Measurements from ENCODE around the gene SRL. TPM values are rescaled to one million over a fixed set of nuclear protein-coding genes. Genes with fewer than 3 reads are reported as not detected.

SRL gene
- polyA plus RNA-seq, 1 of the 3 experiments (the other 2 are of a cell fraction) = not detected

DNA sequence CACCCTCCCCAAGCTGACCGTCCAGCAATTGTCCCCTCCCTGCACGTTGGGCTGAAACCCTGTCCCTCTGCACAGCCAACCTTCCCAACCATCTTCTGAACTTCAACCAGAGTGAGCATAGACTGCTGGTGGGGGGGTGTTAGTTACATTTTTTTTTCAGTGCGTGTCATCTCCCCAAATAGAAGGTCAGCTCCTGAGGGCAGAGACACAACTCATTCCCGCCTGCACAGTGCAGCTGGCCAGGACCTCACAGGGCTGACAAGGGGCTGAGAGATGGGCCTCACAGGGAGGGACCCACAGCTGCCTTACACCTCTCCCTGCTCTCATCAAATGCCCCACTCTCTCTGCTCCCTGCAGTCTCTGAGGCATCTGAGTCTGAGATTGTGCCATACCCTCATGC is 8.4 kb downstream of the SRL start:
- no peaks in the 10 kb centered on the region for H3K27me3 ChIP-seq (ENCODE audit: insufficient read depth)
- H3K4me1 ChIP-seq (ENCODE audit: control insufficient read depth in 1 of 2, insufficient read depth in 2 of 2, low read depth in 1 of 2, low read length in 1 of 2) = no peaks in the 10 kb centered on the region
- H3K27ac ChIP-seq (ENCODE audit: low read depth in 2 of 2, low read length in 1 of 2) = no peak overlapping the region
- 69% methylated on average over 4 of the region's 4 CpGs for WGBS (ENCODE audit: low lambda C conversion rate)
- no peak overlapping the region for H2AFZ ChIP-seq (ENCODE audit: low read depth)
- H3K9me3 ChIP-seq = no peaks in the 10 kb centered on the region
- no peaks in the 10 kb centered on the region for H3K36me3 ChIP-seq (replicated peaks in 1 of 2; ENCODE audit: control insufficient read depth in 1 of 2, insufficient read depth in 2 of 2, low read length in 1 of 2)
- DNase-seq = no peak
- CTCF ChIA-PET = interaction anchor here (1.0 to 3.1 kb wide), 3 partner anchors 15 to 33 kb away, joined by 4 to 14 read pairs (median 13); no protein-coding TSS in a partner anchor
- no peak overlapping the region for H3K9ac ChIP-seq
- POLR2A ChIA-PET = no interaction called here
- H3K9me2 ChIP-seq = no peaks in the 10 kb centered on the region
- H3K79me2 ChIP-seq (ENCODE audit: insufficient read depth) = no peaks in the 10 kb centered on the region
- no peak overlapping the region for H3K4me2 ChIP-seq
- no peak overlapping the region for H3K4me3 ChIP-seq (ENCODE audit: low read depth in 2 of 2, low read length in 1 of 2)
- TF ChIP-seq, protein P1, sequence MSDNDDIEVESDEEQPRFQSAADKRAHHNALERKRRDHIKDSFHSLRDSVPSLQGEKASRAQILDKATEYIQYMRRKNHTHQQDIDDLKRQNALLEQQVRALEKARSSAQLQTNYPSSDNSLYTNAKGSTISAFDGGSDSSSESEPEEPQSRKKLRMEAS (IDR thresholded peaks at IDR 0.05; ENCODE audit: low read depth) = no peak
- TF ChIP-seq, protein P2, sequence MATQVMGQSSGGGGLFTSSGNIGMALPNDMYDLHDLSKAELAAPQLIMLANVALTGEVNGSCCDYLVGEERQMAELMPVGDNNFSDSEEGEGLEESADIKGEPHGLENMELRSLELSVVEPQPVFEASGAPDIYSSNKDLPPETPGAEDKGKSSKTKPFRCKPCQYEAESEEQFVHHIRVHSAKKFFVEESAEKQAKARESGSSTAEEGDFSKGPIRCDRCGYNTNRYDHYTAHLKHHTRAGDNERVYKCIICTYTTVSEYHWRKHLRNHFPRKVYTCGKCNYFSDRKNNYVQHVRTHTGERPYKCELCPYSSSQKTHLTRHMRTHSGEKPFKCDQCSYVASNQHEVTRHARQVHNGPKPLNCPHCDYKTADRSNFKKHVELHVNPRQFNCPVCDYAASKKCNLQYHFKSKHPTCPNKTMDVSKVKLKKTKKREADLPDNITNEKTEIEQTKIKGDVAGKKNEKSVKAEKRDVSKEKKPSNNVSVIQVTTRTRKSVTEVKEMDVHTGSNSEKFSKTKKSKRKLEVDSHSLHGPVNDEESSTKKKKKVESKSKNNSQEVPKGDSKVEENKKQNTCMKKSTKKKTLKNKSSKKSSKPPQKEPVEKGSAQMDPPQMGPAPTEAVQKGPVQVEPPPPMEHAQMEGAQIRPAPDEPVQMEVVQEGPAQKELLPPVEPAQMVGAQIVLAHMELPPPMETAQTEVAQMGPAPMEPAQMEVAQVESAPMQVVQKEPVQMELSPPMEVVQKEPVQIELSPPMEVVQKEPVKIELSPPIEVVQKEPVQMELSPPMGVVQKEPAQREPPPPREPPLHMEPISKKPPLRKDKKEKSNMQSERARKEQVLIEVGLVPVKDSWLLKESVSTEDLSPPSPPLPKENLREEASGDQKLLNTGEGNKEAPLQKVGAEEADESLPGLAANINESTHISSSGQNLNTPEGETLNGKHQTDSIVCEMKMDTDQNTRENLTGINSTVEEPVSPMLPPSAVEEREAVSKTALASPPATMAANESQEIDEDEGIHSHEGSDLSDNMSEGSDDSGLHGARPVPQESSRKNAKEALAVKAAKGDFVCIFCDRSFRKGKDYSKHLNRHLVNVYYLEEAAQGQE (IDR thresholded peaks at IDR 0.05; ENCODE audit: low read depth, low read length) = no peak
- no peak for TF ChIP-seq EZH2phosphoT487 (IDR thresholded peaks at IDR 0.05; ENCODE audit: borderline replicate concordance, low read depth)
- no peak for TF ChIP-seq GATA2 (CRISPR knock-in tag; IDR thresholded peaks at IDR 0.05)
- no peak for TF ChIP-seq NRF1 (IDR thresholded peaks at IDR 0.05; ENCODE audit: low read depth, low read length)
- TF ChIP-seq JUND (IDR thresholded peaks at IDR 0.05) = no peak
- TF ChIP-seq TEAD4 (IDR thresholded peaks at IDR 0.05; ENCODE audit: borderline replicate concordance, insufficient read depth) = no peak
- no peak for TF ChIP-seq SIN3A (IDR thresholded peaks at IDR 0.05; ENCODE audit: borderline replicate concordance, low read depth, low read length)
- no peak for TF ChIP-seq USF2 (IDR thresholded peaks at IDR 0.05; ENCODE audit: borderline replicate concordance, low read depth, low read length)
- TF ChIP-seq FOXJ3 (CRISPR knock-in tag; IDR thresholded peaks at IDR 0.05) = no peak
- TF ChIP-seq PBX3 (IDR thresholded peaks at IDR 0.05) = no peak
- TF ChIP-seq NFIC (IDR thresholded peaks at IDR 0.05; ENCODE audit: borderline replicate concordance) = no peak
- no peak for TF ChIP-seq POLR2AphosphoS5 (IDR thresholded peaks at IDR 0.05; ENCODE audit: low read depth, low read length)
- TF ChIP-seq USF1 (IDR thresholded peaks at IDR 0.05; ENCODE audit: borderline replicate concordance, low read depth) = no peak
- no peaks in the 10 kb centered on the region for H3F3A ChIP-seq (replicated peaks; ENCODE audit: insufficient read depth)
- no peaks in the 10 kb centered on the region for H4K20me1 ChIP-seq (ENCODE audit: insufficient read depth)
